WTC11 (cell line): ENCODE measurements around the gene LTBP2. TPM values are rescaled to one million over a fixed set of nuclear protein-coding genes. Genes with fewer than 3 reads are reported as not detected.

Experiments
- ATAC-seq: fragments of 200-7000 bp; cut with Tn5 transposase; 2 replicates; pipeline ENCODE4 v1.10.0; 2021; ENCODE audit warnings: mild to moderate bottlenecking, moderate library complexity
- CTCF ChIA-PET: fragments of 300-600 bp; sonication (Branson Sonifier 250); formaldehyde crosslinking; loops from one replicate; lab custom pipeline; 2021; ENCODE audit warnings: antibody characterized with exemption; lab: Charles Lee
- POLR2A ChIA-PET: fragments of 350-600 bp; sonication (Branson Sonifier 250); formaldehyde crosslinking; loops from one replicate; lab custom pipeline; 2021; ENCODE audit warnings: antibody characterized with exemption; lab: Charles Lee
- DNase-seq: peaks from one replicate; pipeline ENCODE4 v3.0.0; 2021; ENCODE audit warnings: low spot score
- H3K27ac Mint-ChIP-seq: 2 replicates; pipeline ENCODE4 v1.8.0; 2021; ENCODE audit warnings: mixed read lengths
- H3K27me3 Mint-ChIP-seq: 2 replicates; pipeline ENCODE4 v1.8.0; 2021; ENCODE audit warnings: low read depth, mild to moderate bottlenecking, moderate library complexity, mixed read lengths
- H3K36me3 Mint-ChIP-seq: 2 replicates; pipeline ENCODE4 v1.8.0; 2021; ENCODE audit warnings: mixed read lengths
- H3K4me1 Mint-ChIP-seq: 2 replicates; pipeline ENCODE4 v1.8.0; 2022; ENCODE audit warnings: mixed read lengths
- H3K4me3 Mint-ChIP-seq: 2 replicates; pipeline ENCODE4 v1.8.0; 2021; ENCODE audit warnings: mild to moderate bottlenecking, moderate library complexity, mixed read lengths
- H3K9me3 Mint-ChIP-seq: 2 replicates; pipeline ENCODE4 v1.8.0; 2021; ENCODE audit warnings: mixed read lengths
- AFF4 ChIP-seq: sonication (generic); formaldehyde crosslinking; IDR thresholded peaks from 2 replicates; pipeline ENCODE4 v1.8.1; 2023; ENCODE audit warnings: mild to moderate bottlenecking, missing genetic modification reagents, borderline replicate concordance
- ARID4B ChIP-seq: sonication (generic); formaldehyde crosslinking; IDR thresholded peaks from 2 replicates; pipeline ENCODE4 v1.8.0; 2023; ENCODE audit warnings: missing genetic modification reagents, mild to moderate bottlenecking, borderline replicate concordance
- ATF3 ChIP-seq: sonication (generic); formaldehyde crosslinking; conservative IDR thresholded peaks from 2 replicates; pipeline ENCODE4 v1.8.1; 2022; ENCODE audit warnings: mild to moderate bottlenecking, missing genetic modification reagents
- ETV6 ChIP-seq: sonication (generic); formaldehyde crosslinking; IDR thresholded peaks from 2 replicates; pipeline ENCODE4 v1.8.1; 2022; ENCODE audit warnings: mild to moderate bottlenecking, missing genetic modification reagents
- FOXK1 ChIP-seq: sonication (generic); formaldehyde crosslinking; IDR thresholded peaks from 2 replicates; pipeline ENCODE4 v1.8.0; 2022; ENCODE audit warnings: mild to moderate bottlenecking, moderate library complexity, missing genetic modification reagents
- GABPB1 ChIP-seq: sonication (generic); formaldehyde crosslinking; IDR thresholded peaks from 2 replicates; pipeline ENCODE4 v1.8.1; 2023; ENCODE audit warnings: mild to moderate bottlenecking, missing genetic modification reagents
- GRHL2 ChIP-seq: fragments of 250-450 bp; sonication (Bioruptor Pico); IDR thresholded peaks from 2 replicates; pipeline ENCODE4 v1.8.0; 2022; ENCODE audit warnings: mild to moderate bottlenecking, moderate library complexity; ENCODE audit not compliant: insufficient replicate concordance, severe bottlenecking
- MLX ChIP-seq: sonication (generic); formaldehyde crosslinking; IDR thresholded peaks from 2 replicates; pipeline ENCODE4 v1.8.1; 2023; ENCODE audit warnings: mild to moderate bottlenecking, missing genetic modification reagents, moderate library complexity
- MXD4 ChIP-seq: fragments of 250-450 bp; sonication (Bioruptor Pico); IDR thresholded peaks from 2 replicates; pipeline ENCODE4 v1.8.0; 2021; ENCODE audit warnings: mild to moderate bottlenecking, moderate library complexity, borderline replicate concordance
- NFE2L1 ChIP-seq: sonication (generic); formaldehyde crosslinking; IDR thresholded peaks from 2 replicates; pipeline ENCODE4 v1.8.1; 2023; ENCODE audit warnings: missing genetic modification reagents
- NR3C1 ChIP-seq: sonication (generic); formaldehyde crosslinking; conservative IDR thresholded peaks from 2 replicates; pipeline ENCODE4 v1.8.1; 2023; ENCODE audit warnings: low read depth, mild to moderate bottlenecking, missing genetic modification reagents
- SP1 ChIP-seq: sonication (generic); formaldehyde crosslinking; conservative IDR thresholded peaks from 2 replicates; pipeline ENCODE4 v1.8.1; 2022; ENCODE audit warnings: missing genetic modification reagents
- TEAD4 ChIP-seq: sonication (generic); formaldehyde crosslinking; IDR thresholded peaks from 2 replicates; pipeline ENCODE4 v1.8.0; 2022; ENCODE audit warnings: mild to moderate bottlenecking, missing genetic modification reagents
- USF1 ChIP-seq: sonication (generic); formaldehyde crosslinking; IDR thresholded peaks from 2 replicates; pipeline ENCODE4 v1.8.0; 2022; ENCODE audit warnings: mild to moderate bottlenecking, missing genetic modification reagents
- ZNF121 ChIP-seq: sonication (generic); formaldehyde crosslinking; IDR thresholded peaks from 2 replicates; pipeline ENCODE4 v1.8.0; 2023; ENCODE audit warnings: missing genetic modification reagents
- ZNF232 ChIP-seq: sonication (generic); formaldehyde crosslinking; IDR thresholded peaks from 2 replicates; pipeline ENCODE4 v1.8.0; 2022; ENCODE audit warnings: mild to moderate bottlenecking, missing genetic modification reagents
- ZNF281 ChIP-seq: sonication (generic); formaldehyde crosslinking; IDR thresholded peaks from 2 replicates; pipeline ENCODE4 v1.8.0; 2023; ENCODE audit warnings: mild to moderate bottlenecking, missing genetic modification reagents
- ZNF425 ChIP-seq: fragments of 250-450 bp; sonication (Bioruptor Pico); conservative IDR thresholded peaks from 2 replicates; pipeline ENCODE4 v1.9.0; 2021; ENCODE audit warnings: mild to moderate bottlenecking
- ZNF532 ChIP-seq: fragments of 250-450 bp; sonication (Bioruptor Pico); IDR thresholded peaks from 2 replicates; pipeline ENCODE4 v1.9.0; 2021; ENCODE audit warnings: mild to moderate bottlenecking, borderline replicate concordance
- total RNA-seq: library from RNA; stranded (reverse); gene quantifications from 3 replicates; pipeline ENCODE4 v1.2.3, GENCODE V29; 2021

Gene LTBP2
- total RNA-seq, 1 experiment from 2014 or later, result 1.2 TPM

- Mint-ChIP-seq H3K36me3 (no peaks in the 10 kb centered on the region), H3K27ac (no peak overlapping the region), H3K4me3 (no peak overlapping the region), H3K27me3 (no peaks in the 10 kb centered on the region; the same call in 1 of the 2 replicates)
- DNase-seq, result no peak
- CTCF ChIA-PET, result no interaction called here
- POLR2A ChIA-PET, result no interaction called here
- TF ChIP-seq AFF4, result no peak
- no peak for TF ChIP-seq ZNF281 (CRISPR knock-in tag)
- TF ChIP-seq GABPB1 (CRISPR knock-in tag), result no peak
- no peak for TF ChIP-seq ZNF232
- no peak for TF ChIP-seq ZNF121 (CRISPR knock-in tag)
- TF ChIP-seq SP1 (CRISPR knock-in tag), result no peak
- no peak for TF ChIP-seq ARID4B
- TF ChIP-seq ZNF532 (CRISPR knock-in tag), result no peak
- no peak for TF ChIP-seq TEAD4 (CRISPR knock-in tag)
- no peak for TF ChIP-seq GRHL2
- no peak for TF ChIP-seq NR3C1 (CRISPR knock-in tag)
- TF ChIP-seq FOXK1 (CRISPR knock-in tag), result no peak
- TF ChIP-seq USF1, result no peak
- TF ChIP-seq MLX (CRISPR knock-in tag), result no peak
- no peak for TF ChIP-seq ZNF425 (CRISPR knock-in tag)
- no peak for TF ChIP-seq ETV6 (CRISPR knock-in tag)
- TF ChIP-seq NFE2L1 (CRISPR knock-in tag), result no peak
- TF ChIP-seq MXD4 (CRISPR knock-in tag), result no peak
- TF ChIP-seq ATF3, result no peak
- TF ChIP-seq, all 79 proteins: peak for 0
- ATAC-seq, result no peak
- Mint-ChIP-seq H3K9me3 (no peaks in the 10 kb centered on the region), H3K4me1 (peaks cover 3% of the 10 kb centered on the region)
Observed at GRCh38 chr14:74462993-74463392, 149.0 kb downstream of the LTBP2 start.
